Measurements from ENCODE around the gene MORC3. TPM values are rescaled to one million over a fixed set of nuclear protein-coding genes. Genes with fewer than 3 reads are reported as not detected.
"Not testable (repeated sequence)": the region's sequence is repeated elsewhere in the genome, so short reads cannot be mapped to it uniquely, and the experiment has no call there.

The MORC3 gene, protein sequence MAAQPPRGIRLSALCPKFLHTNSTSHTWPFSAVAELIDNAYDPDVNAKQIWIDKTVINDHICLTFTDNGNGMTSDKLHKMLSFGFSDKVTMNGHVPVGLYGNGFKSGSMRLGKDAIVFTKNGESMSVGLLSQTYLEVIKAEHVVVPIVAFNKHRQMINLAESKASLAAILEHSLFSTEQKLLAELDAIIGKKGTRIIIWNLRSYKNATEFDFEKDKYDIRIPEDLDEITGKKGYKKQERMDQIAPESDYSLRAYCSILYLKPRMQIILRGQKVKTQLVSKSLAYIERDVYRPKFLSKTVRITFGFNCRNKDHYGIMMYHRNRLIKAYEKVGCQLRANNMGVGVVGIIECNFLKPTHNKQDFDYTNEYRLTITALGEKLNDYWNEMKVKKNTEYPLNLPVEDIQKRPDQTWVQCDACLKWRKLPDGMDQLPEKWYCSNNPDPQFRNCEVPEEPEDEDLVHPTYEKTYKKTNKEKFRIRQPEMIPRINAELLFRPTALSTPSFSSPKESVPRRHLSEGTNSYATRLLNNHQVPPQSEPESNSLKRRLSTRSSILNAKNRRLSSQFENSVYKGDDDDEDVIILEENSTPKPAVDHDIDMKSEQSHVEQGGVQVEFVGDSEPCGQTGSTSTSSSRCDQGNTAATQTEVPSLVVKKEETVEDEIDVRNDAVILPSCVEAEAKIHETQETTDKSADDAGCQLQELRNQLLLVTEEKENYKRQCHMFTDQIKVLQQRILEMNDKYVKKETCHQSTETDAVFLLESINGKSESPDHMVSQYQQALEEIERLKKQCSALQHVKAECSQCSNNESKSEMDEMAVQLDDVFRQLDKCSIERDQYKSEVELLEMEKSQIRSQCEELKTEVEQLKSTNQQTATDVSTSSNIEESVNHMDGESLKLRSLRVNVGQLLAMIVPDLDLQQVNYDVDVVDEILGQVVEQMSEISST
- 18.9 TPM for total RNA-seq
- long read RNA-seq, full-length matches to known transcripts, result 18 of 20 reads
- long read RNA-seq, partial matches to known transcripts, result 0 of 20 reads
- long read RNA-seq, other reads (novel, unspliced or antisense), result 2 of 20 reads

DNA sequence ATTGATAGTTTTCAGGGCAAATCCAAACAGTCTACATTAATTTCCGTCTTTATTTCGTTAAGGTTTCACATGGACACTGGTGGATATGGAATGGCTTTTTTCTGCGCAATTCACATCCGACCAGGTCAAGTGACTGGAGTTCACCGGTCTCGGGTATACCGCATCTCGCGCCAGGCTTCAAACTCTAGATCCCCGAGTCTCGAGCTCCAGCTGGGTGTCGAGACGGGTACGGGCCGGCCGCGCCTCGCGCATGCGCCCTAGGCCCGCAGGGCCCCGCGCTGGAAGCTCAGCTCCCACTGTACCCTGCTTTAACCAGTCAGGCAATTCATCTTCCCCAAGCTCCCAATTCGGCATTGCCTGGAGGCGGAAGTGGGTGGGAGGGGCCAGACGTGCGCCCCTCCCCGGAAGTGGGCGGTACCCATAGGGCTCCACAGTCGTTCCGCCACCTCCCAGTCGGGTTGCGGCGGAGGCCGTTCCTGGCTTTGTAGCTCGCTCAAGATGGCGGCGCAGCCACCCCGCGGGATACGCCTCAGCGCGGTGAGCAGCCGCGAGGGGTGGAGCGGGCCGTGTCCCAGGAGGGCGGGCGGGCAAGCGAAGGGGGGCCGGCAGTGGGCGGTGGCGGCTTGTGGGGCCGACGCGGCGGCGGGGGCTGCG lies at the start of gene MORC3:
MORC3 (plus strand) TSS at position 431 of the 654 bp plus-strand sequence; CDS start at position 499, 68 bp downstream.
- intact Hi-C loops (cut with DNase I), result loop anchor here (10.0 kb wide), 1 partner anchor 175 kb away; no protein-coding TSS in a partner anchor
- peak; percentile 98 for DNase-seq

DNA sequence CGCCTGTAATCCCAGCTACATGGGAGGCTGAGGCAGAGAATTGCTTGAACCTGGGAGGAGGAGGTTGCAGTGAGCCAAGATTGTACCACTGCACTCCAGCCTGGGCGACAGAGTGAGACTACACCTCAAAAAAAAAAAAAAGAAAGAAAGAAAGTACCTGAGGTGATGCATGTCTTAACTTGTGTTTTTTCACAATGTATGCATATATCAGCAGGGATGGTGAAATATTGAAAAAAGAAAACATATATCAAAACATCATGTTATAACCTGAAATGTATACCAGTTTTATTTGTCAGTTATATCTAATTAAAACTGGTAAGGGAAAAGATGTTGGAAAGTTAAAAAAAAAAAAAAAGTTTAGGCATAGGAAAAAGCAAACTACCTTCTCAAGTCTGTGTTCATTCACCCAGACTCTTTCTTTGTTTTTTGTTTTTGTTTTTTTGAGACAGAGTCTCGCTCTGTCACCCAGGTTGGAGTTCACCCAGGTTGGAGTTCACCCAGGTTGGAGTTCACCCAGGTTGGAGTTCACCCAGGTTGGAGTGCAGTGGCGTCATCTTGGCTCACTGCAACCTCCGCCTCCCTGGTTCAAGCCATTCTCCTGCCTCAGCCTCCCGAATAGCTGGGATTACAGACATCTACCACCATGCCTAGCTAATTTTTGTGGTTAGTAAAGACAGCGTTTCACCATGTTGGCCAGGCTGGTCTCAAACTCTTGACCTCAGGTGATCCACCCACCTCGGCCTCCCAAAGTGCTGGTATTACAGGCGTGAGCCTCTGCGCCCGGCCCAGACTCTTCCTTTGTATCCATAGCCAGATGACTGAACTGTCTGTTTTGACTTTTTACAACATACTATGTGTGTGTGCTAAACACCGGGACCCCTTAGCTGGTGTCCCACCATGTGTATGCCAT lies 49.0 kb upstream of the MORC3 start:
- peak; percentile 31 for ATAC-seq (ENCODE audit: poor library complexity)
- intact Hi-C loops (cut with DNase I); DNase-seq: not testable (repeated sequence)

More for the DNA sequence above, at the start of gene MORC3:
- peak; percentile 96 for ATAC-seq (ENCODE audit: poor library complexity)

DNA sequence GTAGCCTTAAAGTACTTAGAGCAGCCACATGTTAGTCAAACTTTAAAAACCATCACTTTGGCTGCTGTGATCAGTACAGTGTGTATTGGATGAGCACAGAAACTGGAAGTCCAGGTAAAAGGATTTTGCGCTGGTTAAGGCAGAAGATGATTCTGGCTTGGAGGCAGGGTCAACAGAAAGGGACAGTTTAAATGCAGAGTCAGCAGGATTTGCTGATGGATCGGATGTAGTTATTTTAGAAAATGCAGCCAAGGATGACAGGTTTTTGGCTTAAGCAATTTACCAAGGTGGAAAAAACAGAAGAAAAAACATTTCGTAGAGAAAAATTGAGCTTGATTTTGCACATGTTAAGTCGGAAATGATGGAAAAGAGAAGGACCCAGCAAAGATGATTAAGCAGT lies 45.9 kb upstream of the MORC3 start:
- intact Hi-C loops (cut with DNase I), result no loop called here
- DNase-seq (no peak), ATAC-seq (ENCODE audit: poor library complexity) (no peak)

DNA sequence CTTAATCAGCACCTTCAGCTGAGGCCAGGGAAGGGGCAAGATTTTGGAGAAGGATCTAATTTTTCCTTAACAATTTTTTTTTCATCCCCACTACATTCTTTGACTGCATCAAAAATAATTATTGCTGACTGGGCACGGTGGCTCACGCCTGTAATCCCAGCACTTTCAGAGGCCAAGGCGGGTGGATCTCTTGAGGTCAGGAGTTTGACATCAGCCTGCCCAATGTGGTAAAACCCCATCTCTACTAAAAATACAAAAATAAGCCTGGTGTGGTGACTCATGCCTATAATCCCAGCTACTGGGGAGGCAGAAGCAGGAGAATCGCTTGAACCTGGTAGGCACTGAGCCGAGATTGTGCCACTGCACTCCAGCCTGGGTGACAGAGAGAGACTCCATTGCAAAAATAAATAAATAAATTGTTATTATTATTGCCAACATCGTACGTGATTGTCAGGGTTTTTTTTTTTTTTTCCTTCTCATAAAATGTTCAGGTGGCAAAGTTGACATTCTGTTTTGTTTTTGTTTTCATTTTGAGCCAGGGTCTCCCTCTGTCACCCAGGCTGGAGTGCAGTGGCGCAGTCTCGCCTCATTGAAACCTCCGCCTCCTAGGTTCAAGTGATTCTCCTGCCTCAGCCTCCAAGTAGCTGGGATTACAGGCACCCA lies 37.3 kb upstream of the MORC3 start:
- ATAC-seq (ENCODE audit: poor library complexity) (no peak), DNase-seq (no peak)

DNA sequence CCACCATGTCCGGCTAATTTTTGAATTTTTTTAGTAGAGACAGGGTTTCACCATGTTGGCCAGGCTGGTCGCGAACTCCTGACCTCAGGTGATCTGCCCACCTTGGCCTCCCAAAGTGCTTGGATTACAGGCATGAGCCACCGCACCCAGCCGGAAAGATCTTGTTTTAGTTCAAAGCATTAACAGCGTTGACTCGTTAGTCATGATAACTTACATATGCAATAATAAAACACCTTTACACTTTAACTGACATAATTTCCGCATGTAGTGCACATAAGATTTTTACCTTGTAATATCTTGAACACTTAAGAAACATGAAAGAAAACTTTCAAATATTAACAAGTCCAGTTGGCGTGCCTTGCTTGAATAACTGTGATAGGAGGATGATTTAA lies 36.8 kb upstream of the MORC3 start:
- intact Hi-C loops (cut with DNase I); ATAC-seq (ENCODE audit: poor library complexity): not testable (repeated sequence)

More for the DNA sequence above, 37.3 kb upstream of the MORC3 start:
- intact Hi-C loops (cut with DNase I), result no loop called here

DNA sequence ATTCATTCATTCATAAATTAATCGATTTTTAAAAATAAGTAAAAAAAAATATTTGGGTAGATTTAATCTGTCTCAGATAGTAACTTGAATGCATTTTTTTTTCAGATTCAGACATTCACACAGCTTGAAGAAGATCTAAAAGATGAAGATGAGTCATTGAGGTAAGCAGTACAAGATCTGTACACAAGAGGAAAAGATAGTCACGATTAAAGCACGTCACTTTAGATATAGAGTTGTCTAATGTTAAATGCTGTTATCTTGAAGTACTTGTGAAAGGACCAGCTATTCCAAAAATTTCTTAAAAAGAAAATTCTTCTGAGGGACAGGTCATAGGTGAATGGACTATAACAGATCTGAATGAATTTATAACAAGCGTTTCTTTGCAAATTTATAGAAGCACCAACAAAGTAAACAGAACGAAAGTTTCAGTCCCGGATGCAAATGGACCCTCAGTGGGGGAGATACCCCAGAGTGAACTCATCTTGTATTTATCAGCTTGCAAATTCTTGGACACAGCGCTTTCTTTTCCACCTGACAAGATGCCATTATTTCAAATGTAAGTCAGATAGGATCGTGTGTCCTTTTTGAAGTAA lies 31.2 kb upstream of the MORC3 start:
- ATAC-seq (ENCODE audit: poor library complexity) (no peak), DNase-seq (no peak)
- intact Hi-C loops (cut with DNase I), result no loop called here

More for the DNA sequence above, 36.8 kb upstream of the MORC3 start:
- not testable (repeated sequence) for DNase-seq

DNA sequence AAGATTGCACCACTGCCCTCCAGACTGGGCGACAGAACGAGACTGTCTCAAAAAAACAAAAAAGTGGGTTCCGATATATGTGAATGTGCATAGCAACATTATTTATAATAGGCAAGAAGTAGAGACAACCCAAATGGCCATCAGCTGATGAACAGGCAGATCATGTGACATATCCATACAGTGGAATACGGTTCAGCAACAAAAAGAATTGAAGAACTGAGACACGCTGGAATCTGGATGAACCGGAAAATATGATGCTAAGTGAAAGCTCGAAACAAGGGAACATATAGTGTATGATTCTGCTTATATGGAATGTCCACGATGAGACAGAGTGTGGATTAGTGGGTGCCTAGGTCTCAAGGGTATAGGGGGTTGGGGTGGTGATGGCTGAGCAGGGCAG lies 28.5 kb upstream of the MORC3 start:
- no peak for DNase-seq
- intact Hi-C loops (cut with DNase I), result no loop called here
- ATAC-seq (ENCODE audit: poor library complexity), result no peak

DNA sequence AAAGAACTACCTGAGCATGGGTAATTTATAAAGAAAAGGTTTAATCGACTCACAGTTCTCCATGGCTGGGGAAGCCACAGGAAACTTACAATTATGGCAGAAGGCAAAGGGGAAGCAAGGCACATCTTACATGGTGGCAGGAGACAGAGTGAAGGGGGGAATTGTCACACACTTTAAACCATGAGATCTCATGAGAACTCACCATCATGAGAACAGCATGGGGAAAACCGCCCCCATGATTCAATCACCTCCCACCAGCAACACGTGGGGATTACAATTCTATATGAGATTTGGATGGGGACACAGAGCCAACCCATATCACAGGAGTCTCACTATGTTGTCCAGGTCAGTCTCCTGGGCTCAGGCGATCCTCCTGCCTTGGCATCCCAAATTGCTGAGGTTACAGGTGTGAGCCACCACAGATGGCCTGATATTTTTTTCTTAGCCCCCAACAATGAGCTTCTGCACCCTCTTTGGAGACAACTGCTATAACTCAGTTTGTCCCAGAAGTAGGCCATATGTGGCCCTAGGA lies 22.5 kb upstream of the MORC3 start:
- ATAC-seq (ENCODE audit: poor library complexity) (no peak), DNase-seq (no peak)
- intact Hi-C loops (cut with DNase I), result no loop called here

DNA sequence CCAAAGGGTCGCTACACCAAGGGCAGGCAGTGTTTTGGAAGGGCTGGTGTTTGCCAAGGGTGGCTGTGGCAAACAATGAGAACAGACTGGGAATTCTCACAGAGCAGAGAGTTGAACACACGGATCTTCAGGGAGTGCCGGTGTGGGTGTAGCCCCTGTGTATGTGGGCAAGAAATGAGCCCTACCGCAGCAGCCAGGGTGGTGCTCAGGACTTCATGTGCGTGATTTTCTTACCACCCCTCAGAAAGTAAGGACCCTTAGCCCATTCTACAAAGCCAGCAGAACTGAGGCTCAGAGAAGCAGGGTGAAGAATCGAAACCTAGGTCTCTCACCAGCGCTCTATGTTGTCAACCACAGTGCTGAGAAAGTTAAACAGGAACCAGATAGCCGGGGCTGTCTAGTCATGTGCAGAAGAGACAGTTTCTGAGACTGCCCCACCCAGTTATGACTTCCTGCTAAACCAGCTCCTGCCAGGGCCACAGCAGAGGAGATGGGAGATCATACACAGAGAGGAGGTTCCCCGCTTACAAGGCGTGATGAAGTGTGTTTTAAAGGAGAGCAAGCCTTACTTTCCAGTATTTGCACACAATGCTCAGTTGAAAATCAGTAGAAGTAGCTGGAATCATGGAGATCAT lies 21.9 kb upstream of the MORC3 start:
- intact Hi-C loops (cut with DNase I), result no loop called here
- no peak for DNase-seq
- peak; percentile 92 for ATAC-seq (ENCODE audit: poor library complexity)

DNA sequence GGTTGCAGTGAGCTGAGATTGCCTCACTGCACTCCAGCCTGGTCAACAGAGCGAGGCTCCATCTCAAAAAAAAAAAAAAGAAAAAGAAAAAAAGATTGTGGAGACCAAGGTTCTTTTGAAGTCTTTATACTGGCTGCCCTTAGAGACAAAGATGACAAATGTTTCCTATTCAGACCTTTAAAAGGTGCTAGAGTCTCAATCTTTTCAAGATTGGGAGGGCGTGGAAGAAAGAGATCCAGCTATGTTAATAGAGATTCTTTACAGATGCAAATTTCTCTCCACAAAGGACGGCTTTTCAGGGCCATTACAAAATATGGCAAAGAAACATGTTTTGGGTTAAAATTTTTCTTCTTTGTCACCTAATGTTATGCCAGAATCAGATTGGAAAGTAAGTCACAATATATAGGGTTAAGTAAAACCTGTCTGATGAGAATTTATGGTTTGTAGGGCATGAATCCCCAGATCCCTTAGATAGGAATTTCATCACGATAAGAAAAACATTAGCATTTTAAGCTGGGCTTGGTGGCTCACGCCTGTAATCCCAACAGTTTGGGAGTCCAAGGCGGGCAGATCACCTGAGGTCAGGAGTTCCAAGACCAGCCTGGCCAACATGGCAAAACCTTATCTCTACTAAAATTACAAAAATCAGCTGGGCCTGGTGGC lies 13.0 kb upstream of the MORC3 start:
- intact Hi-C loops (cut with DNase I), result no loop called here
- ATAC-seq (ENCODE audit: poor library complexity), result no peak
- no peak for DNase-seq

DNA sequence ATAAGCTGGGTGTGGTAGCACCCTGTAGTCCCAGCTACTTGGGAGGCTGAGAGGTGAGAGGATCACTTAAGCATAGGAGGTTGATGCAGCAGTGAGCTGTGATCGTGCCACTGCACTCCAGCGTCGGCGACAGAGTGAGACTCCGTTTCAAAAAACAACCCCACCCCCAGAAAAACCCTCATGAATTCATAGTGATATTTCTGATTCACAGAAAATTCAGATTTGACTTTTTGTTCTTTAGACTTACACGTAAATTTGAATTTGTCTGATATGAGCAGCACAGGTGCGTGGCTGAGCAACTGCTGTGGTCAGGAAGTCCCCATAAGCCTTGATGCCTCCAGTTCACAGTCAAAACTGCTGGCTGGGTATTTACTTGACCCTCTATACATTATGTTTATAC lies 10.0 kb upstream of the MORC3 start:
- ATAC-seq (ENCODE audit: poor library complexity), result no peak
- intact Hi-C loops (cut with DNase I), result no loop called here
- no peak for DNase-seq

DNA sequence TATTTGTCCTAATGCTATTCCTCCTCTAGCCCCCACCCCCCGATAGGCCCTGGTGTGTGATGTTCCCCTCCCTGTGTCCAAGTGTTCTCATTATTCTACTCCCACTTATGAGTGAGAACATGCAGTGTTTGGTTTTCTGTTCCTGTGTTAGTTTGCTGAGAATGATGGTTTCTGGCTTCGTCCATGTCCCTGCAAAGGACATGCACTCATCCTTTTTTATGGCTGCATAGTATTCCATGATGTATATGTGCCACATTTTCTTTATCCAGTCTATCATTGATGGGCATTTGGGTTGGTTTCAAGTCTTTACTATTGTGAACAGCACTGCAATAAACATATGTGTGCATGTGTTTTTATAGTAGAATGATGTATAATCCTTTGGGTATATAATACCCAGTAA lies 6.6 kb upstream of the MORC3 start:
- intact Hi-C loops (cut with DNase I); ATAC-seq (ENCODE audit: poor library complexity); DNase-seq: not testable (repeated sequence)

DNA sequence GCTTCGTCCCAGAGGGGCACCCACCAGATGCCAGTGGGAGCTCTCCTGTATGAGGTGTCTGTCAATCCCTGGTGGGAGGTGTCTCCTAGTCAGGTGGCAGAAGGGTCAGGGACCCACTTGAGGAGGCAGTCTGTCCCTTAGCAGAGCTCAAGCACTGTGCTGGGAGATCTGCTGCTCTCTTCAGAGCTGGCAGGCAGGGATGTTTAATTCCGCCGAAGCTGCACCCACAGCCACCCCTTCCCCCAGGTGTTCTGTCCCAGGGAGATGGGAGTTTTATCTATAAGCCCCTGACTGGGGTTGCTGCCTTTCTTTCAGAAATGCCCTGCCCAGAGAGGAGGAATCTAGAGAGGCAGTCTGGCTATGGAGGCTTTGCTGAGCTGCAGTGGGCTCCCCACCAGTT lies 4.0 kb upstream of the MORC3 start:
- ATAC-seq (ENCODE audit: poor library complexity); intact Hi-C loops (cut with DNase I); DNase-seq: not testable (repeated sequence)

DNA sequence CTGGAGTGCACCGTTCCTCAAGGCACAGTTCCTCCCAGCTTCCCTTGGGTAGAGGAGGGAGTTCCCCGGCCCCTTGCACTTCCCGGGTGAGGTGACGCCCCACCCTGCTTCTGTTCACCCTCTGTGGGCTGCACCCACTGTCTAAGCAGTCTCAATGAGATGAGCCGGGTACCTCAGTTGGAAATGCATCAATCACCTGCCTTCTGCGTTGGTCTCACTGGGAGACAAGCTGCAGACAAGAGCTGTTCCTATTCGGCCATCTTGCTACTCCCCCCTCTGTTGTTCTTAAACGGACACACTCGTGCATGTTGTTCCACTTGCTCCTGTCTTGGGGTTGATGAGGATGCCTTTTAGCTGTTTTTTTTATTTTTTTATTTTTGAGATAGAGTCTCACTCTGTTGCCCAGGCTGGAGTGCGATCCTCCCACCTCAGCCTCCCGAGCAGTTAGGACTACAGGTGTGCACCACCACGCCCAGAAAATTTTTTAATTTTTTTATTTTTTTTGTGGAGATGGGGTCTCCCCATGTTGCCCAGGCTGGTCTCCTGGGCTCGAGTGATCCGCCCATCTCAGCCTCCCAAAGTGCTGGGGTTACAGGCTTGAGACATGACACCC lies 3.0 kb upstream of the MORC3 start:
- intact Hi-C loops (cut with DNase I), result no loop called here
- no peak for ATAC-seq (ENCODE audit: poor library complexity)
- DNase-seq, result no peak

DNA sequence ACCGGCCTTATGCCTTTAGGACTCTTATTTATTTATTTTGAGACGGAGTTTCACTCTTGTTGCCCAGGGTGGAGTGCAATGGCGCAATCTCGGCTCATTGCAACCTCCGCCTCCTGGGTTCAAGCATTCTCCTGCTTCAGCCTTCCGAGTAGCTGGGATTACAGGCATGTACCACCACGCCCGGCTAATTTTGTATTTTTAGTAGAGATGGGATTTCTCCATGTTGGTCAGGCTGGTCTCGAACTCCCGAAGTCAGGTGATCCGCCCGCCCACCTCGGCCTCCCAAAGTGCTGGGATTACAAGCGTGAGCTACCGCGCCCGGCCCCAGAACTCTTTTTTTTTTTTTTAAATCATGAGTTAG lies 611 bp upstream of the MORC3 start:
- DNase-seq; ATAC-seq (ENCODE audit: poor library complexity); intact Hi-C loops (cut with DNase I): not testable (repeated sequence)

All from Right ventricle myocardium superior (tissue), 1 donor.